GM12872 (cell line): ENCODE results near the gene ZNF335.

Source experiments
- CTCF ChIP-seq: IDR thresholded peaks from 3 replicates; pipeline ENCODE4 v1.5.1; 2011; ENCODE audit warnings: low read depth, mild to moderate bottlenecking, low read length, moderate library complexity; ENCODE audit not compliant: insufficient read depth

Gene ZNF335

GRCh38 chr20:45925821-45926506 is 46.0 kb downstream of the ZNF335 start:
- no peak for TF ChIP-seq CTCF

- TF ChIP-seq CTCF = no peak
Observed at GRCh38 chr20:45924391-45925261, 47.4 kb downstream of the ZNF335 start.

- TF ChIP-seq CTCF = no peak
Observed at GRCh38 chr20:45921337-45922189, 50.4 kb downstream of the ZNF335 start.

- TF ChIP-seq CTCF = no peak
Observed at GRCh38 chr20:45920462-45921336, 51.3 kb downstream of the ZNF335 start.

GRCh38 chr20:45919542-45920399 is 52.2 kb downstream of the ZNF335 start:
- TF ChIP-seq CTCF = no peak

- no peak for TF ChIP-seq CTCF
Observed at GRCh38 chr20:45918779-45919537, 53.0 kb downstream of the ZNF335 start.
